GM12878 (cell line): Measurements from ENCODE around the gene AP3S2. TPM values are rescaled to one million over a fixed set of nuclear protein-coding genes. Genes with fewer than 3 reads are reported as not detected.

Experiments used
- BCLAF1 ChIP-seq: fragments of 450-650 bp; IDR thresholded peaks from 2 replicates; pipeline ENCODE4 v1.6.1; 2017; ENCODE audit warnings: antibody characterized with exemption, mild to moderate bottlenecking, moderate library complexity
- CBFB ChIP-seq: IDR thresholded peaks from 2 replicates; pipeline ENCODE4 v1.6.1; 2016; ENCODE audit warnings: antibody characterized with exemption, low read depth
- CREB1 ChIP-seq: IDR thresholded peaks from 2 replicates; pipeline ENCODE4 v1.6.1; 2012; ENCODE audit warnings: low read depth, mild to moderate bottlenecking, inconsistent platforms
- CTCF ChIP-seq, 3 experiments: IDR thresholded peaks in 2 of 3; conservative IDR thresholded peaks in 1 of 3; 2 replicates each; pipeline ENCODE4 v1.5.1; 2011; ENCODE audit warnings: low read depth in 3 of 3, low read length in 3 of 3, mild to moderate bottlenecking in 3 of 3, control low read depth in 2 of 3, moderate library complexity in 2 of 3, inconsistent platforms in 1 of 3, mixed read lengths in 1 of 3; ENCODE audit not compliant: control insufficient read depth in 2 of 3, insufficient read depth in 1 of 3; ENCODE audit errors: extremely low read depth in 1 of 3
- ESRRA ChIP-seq: IDR thresholded peaks from 2 replicates; pipeline ENCODE4 v1.6.1; 2012; ENCODE audit warnings: mild to moderate bottlenecking, low read length, improper control_type of control experiment
- MXI1 ChIP-seq: fragments of 150-350 bp; IDR thresholded peaks from 2 replicates; pipeline ENCODE4 v1.6.1; 2011; ENCODE audit warnings: low read depth, mild to moderate bottlenecking, inconsistent platforms, low read length, improper control_type of control experiment
- NKRF ChIP-seq: fragments of 450-650 bp; conservative IDR thresholded peaks from 2 replicates; pipeline ENCODE4 v1.6.1; 2017; ENCODE audit warnings: mild to moderate bottlenecking, moderate library complexity
- NR2C2 ChIP-seq: IDR thresholded peaks from 2 replicates; pipeline ENCODE4 v1.6.1; 2011; ENCODE audit warnings: borderline replicate concordance, low read depth; ENCODE audit not compliant: control insufficient read depth, insufficient read length
- PAX8 ChIP-seq: fragments of 450-650 bp; IDR thresholded peaks from 2 replicates; pipeline ENCODE4 v1.6.1; 2017; ENCODE audit warnings: mild to moderate bottlenecking, moderate library complexity
- SIX5 ChIP-seq: IDR thresholded peaks from 2 replicates; pipeline ENCODE4 v1.6.1; 2011; ENCODE audit warnings: mild to moderate bottlenecking, low read depth, low read length, moderate library complexity; ENCODE audit not compliant: severe bottlenecking
- ZNF384 ChIP-seq: IDR thresholded peaks from 2 replicates; pipeline ENCODE4 v1.6.1; 2012; ENCODE audit warnings: low read depth, mild to moderate bottlenecking, low read length, improper control_type of control experiment, borderline replicate concordance
- polyA plus RNA-seq, 11 experiments: library from polyadenylated mRNA; depleted of rRNA in 4 of 11; unstranded in 6 of 11; stranded (reverse) in 5 of 11; fragments of >200 nt; fragmentation: Nextera tagmentation in 4 of 11; fragmentation: Illumina TruSeq in 1 of 11; extraction: Ambion mirVana in 4 of 11; extraction: Trizol in 1 of 11; gene quantifications; 1 replicate in 1 of 11; 2 replicates in 10 of 11; pipeline versions ENCODE4 v1.2.1 to v1.2.3, GENCODE V29; 2011 to 2016; ENCODE audit warnings: inconsistent platforms in 2 of 11, missing spikeins in 2 of 11, low read depth in 1 of 11
- total RNA-seq, 4 experiments: library from RNA; depleted of rRNA in 3 of 4; stranded (reverse); fragments of >200 nt in 3 of 4; fragmentation: Illumina TruSeq in 1 of 4; extraction: Trizol in 1 of 4; gene quantifications; 2 replicates each; pipeline versions ENCODE4 v1.2.1 to v1.2.3, GENCODE V29; 2013 to 2021

AP3S2 gene
- total and polyA plus RNA-seq, 10 of the 15 experiments (the other 5 are each of a cell fraction or from before 2014, with no cell fraction given): 10.0 to 43.6 (median 26.0) TPM

GRCh38 chr15:89818287-89818686, 75.5 kb downstream of the AP3S2 start (continued):
- TF ChIP-seq CTCF (IDR thresholded peaks at IDR 0.05 in 2 of 3, conservative IDR thresholded peaks at IDR 0.05 in 1 of 3; ENCODE audit: control insufficient read depth in 2 of 3, extremely low read depth in 1 of 3, insufficient read depth in 1 of 3, low read depth in 3 of 3, low read length in 3 of 3) (no peak), BCLAF1 (no peak), CREB1 (no peak), SIX5 (no peak), ZNF384 (no peak), NKRF (no peak), MXI1 (no peak), NR2C2 (no peak), ESRRA (no peak), PAX8 (no peak), CBFB (no peak)
